ENCODE measurements around the gene SNTB2.
"Not testable (repeated sequence)": the region's sequence is repeated elsewhere in the genome, so short reads cannot be mapped to it uniquely, and the experiment has no call there.

Gene SNTB2

DNA sequence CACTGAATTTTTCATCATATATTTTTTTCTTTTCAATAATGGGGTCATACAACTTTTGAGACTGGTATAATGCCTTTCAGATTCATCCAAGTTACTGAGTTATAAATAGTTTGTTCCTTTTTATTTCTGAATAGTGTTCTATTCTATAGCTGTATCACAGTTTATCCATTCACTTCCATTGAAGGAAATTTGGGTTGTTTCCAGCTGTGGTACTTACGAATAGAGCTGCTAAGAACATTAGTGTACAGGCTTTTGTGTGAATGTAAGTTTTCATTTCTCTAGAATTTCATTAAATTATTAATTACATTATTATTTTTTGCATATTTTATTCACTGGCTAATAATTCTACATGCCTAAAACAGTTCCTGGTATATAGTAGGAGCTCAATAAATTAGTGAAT lies 52.9 kb downstream of the SNTB2 start:
- no peak for DNase-seq

DNA sequence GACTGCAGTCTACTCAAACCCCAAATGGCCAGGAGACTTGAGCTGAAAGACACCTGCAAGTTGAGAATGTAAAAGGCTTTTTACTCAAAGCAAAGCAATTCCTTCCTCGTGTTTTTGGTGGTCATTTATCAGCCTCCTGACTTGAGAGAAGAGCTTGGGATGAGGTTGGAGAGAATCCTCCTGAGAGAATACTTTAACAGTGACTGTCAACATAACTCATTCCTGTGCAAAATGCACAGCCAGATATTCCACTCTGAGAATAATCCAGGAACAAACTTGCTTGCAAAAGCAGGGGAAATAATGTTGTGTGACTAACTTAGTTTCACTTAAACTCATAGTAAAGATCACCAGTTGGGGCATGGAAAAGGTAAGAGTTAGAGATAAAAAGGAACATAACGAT lies 53.4 kb downstream of the SNTB2 start:
- DNase-seq = no peak

GRCh38 chr16:69241926-69242325 lies 55.0 kb downstream of the SNTB2 start:
- DNase-seq = no peak

DNA sequence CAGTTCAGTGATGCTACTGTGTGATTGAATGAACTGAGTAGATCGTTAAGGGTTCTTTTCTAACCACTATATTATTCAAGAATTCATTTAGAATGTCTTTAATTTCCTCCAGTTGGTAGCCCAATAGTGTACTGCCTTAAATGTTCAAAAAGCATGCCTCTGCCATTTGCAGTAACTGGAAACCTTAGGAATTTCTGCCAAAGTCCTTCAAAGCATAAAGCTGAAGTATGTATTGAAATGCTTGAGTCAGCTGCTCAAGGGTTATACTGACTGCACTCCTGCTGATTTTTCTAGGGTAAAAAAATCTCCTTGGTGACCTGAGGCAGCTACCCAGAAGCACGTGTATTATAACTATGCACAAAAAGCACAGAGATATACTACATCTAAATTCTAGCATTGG lies 56.5 kb downstream of the SNTB2 start:
- DNase-seq = no peak

DNA sequence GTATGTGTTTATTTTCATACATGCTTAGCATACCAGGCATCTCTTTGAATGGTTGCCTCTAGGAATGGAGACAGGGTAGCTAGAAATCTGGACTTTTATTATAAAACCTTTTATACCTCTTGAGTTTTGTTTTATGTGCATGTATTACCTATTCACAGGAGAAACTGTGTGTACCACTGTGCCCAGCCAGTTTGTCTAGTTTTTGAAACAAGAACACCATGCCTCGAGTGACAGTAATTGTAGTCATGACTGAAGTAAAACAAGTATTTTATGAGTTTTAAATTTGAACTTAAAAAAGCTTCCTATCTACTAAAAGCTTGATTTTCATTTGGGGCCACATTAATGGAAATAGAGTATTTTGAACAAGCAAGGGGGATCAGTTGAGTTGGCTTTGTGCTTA lies 57.4 kb downstream of the SNTB2 start:
- no peak for DNase-seq

- DNase-seq = no peak
These were observed 63.1 kb downstream of the SNTB2 start for GRCh38 chr16:69250081-69250480.

- DNase-seq = no peak
These were observed 66.9 kb downstream of the SNTB2 start for GRCh38 chr16:69253870-69254341.

DNA sequence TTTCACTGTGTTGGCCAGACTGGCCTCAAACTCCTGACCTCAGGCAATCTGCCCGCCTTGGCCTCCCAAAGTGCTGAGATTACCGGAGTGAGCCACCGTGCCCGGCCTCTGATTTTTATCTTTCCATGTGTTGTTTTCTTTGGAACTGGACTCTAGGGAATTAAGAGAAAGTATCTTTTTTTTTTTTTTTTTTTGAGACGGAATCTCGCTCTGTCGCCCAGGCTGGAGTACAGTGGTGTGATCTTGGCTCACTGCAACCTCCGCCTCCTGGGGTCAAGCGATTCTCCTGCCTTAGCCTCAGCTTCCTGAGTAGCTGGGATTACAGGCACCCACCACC lies 72.4 kb downstream of the SNTB2 start:
- DNase-seq = not testable (repeated sequence)

GRCh38 chr16:69260019-69260418 lies 73.1 kb downstream of the SNTB2 start:
- no peak for DNase-seq

GRCh38 chr16:69260506-69260905 lies 73.5 kb downstream of the SNTB2 start:
- no peak for DNase-seq

DNA sequence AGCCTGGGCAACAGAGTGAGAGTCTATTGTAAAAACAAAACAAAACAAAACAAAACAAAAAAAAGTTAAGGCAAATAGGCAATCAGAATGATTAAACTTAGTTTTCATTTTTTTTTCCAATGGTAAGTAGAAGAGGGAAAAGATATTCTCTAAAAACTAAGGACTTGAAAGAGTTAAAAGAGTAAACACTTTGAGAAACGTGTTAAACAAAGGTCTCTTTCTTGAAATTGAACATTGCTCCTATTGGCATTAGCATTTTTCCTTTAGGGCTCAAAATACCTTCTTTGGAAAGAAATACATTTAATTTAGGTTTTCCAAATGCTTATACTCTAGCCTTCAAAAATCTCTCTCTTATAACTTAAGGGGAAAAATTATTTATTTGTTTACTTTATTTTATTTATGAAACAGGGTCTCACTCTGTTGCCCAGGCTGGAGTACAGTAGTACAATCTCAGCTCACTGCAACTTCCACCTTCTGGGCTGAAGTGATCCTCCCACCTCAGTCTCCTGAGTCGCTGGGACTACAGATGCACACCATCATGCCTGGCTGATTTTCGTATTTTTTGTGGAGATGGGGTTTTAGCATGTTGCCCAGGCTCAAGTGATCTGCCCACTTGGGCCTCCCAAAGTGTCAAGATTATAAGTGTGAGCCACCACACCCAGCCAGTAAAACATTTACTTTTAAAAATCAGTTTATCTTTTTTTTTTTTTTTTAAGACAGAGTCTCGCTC lies 79.5 kb downstream of the SNTB2 start:
- no peak for DNase-seq

DNA sequence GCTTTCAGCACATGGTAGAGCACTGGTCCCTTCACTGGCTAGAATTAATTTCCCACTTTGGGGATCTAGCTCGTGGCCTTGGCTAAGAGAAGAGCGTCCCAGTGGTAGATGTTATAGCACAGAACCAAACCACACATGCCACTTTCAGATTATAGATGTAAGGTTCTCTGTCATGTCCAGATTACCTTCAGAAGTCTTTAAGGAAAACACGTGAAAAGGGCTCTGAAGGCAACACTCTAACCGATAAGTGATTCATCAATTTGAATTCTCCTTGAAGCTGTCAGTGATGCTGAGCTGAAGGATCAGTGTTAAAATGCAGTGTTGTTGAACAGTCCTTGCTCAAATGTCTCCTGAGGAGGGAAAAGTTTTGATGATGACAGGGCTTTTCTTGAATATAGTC lies 80.7 kb downstream of the SNTB2 start:
- no peak for DNase-seq

DNA sequence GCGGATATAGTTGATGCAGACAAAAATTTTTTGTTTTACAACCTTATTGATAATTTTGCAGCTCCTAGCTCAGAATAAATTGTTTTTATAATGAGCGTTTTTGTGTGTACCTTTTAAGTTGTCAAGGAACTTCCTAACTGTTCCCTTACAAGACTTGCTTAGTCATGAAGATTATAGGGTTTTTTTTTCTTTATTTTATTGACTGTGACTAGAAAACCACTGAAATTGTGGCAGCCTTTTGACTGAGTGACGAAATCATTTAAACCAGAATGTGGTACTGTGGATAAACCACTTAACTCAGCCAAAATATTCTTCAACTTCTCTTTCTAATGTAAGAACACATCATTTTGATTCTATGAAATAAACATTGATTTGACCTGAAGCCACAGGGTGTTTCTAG lies 83.4 kb downstream of the SNTB2 start:
- DNase-seq = no peak

- DNase-seq = no peak
These were observed 83.9 kb downstream of the SNTB2 start for GRCh38 chr16:69270831-69271230.

- DNase-seq = no peak
These were observed 86.0 kb downstream of the SNTB2 start for GRCh38 chr16:69273009-69273408.

DNA sequence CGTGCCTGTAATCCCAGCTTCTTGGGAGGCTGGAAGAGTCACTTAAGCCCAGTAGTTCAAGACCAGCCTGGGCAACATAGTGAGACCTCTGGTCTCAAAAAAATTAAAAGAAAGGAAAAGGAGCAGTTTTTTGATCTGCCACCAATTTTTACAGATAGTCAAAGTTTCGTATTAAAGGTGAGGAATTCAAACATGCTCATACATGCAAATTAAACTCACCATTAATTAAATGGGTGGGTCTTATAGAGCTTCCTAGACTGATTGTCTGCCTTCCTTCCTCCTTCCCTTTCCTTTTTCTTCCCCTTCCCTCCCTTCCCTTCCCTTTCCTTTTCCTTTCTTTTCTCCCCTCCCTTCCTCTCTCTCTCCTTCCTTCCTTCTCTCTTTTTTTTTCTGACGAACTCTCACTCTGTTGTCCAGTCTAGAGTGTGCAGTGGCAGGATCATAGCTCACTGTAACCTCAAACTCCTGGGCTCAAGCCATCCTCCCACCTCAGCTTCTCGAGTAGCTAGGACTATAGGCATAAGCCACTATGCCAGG lies 87.8 kb downstream of the SNTB2 start:
- no peak for DNase-seq

DNA sequence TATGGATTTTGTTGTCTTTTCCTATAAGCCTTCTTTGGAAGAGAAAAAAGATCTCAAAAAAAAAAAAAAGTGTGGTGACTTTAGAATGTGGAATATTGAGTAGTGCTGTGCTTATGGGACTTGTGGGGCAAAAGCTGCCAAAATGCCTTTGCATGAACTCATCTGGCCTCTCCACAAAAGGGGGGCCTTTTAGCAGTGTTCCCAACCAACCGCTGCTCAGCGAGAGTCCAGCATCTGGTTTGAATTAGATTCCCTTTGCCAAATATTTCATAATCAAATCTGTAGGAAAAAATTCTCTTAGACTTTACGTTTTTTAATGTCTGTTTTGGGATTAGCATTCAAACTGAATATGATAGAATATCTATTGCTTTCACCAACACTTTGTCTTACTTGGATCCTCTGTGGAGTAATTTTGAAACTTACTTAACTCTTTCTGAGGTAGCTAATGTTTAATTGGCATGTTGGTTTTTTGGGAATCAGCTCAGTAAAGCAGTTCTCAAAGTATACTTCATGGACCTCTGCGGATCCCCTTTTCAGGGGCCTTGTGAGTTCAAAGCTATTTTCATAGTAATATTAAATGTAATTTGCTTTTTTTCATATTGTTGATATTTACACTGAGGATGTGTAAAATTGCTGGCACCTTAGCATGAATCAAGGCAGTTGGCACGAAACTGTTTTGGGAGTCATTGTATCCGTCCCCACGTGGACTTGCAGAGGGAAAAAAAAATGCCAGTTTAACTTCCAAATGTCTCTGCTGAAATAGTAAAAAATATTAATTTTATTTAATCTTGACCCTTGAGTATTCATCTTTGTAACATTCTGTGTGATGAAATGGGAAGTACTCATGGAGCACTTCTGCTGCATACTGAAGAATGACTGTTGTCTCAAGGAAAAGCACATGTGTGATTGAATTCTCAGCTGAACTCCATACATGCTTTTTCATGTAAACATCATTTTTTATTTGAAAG lies 89.5 kb downstream of the SNTB2 start:
- no peak for DNase-seq

GRCh38 chr16:69277413-69277812 lies 90.4 kb downstream of the SNTB2 start:
- no peak for DNase-seq

- no peak for DNase-seq
These were observed 96.9 kb downstream of the SNTB2 start for GRCh38 chr16:69283851-69284250.

DNA sequence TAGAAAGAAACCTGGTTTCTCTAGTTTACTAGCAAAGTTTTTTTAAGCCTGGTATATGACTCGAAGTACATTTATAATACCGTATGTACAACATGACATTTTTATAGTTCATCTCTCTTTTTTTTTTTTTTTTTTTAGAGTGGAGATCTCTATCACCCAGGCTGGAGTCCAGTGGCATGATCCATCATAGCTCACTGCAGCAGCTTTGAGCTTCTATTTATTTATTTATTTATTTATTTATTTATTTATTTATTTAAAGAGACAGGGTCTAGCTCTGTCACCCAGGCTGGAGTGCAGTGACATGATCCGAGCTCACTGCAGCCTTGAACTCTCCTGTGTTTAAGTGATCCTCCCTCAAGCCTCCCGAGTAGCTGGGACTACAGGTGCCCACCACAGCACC lies 98.3 kb downstream of the SNTB2 start:
- no peak for DNase-seq

DNA sequence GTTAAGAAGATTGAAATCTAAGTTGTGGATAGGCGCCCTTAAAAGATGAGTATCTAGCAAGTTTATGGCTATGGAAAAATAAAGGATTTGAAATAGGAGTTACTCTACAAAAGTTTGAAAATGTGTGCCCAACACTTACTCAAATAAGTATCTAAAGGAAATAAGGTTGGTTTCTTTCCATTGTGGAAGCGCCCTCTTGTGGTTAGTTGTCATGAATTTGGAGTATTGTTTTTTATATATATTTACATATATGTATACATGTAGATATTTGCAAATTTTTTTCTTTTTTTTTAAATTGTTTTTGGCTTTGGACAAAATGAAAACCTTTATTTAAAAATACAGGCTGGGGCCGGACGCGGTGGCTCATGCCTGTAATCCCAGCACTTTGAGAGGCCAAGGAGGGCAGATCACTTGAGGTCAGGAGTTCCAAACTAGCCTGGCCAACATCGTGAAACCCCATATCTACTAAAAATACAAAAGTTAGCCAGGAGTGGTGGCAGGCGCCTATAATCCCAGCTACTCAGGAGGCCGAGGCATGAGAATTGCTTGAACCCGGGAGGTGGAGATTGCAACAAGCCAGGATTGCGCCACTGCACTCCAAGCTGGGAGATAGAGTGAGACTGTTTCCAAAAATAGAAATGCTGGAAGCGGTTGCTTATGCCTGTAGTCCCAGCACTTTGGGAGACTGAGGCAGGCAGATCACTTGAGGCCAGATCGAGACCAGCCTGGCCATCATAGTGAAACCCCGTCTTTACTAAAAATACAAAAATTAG lies 100.2 kb downstream of the SNTB2 start:
- DNase-seq = no peak

- DNase-seq = not testable (repeated sequence)
These were observed 104.7 kb downstream of the SNTB2 start for GRCh38 chr16:69291657-69292056.

DNA sequence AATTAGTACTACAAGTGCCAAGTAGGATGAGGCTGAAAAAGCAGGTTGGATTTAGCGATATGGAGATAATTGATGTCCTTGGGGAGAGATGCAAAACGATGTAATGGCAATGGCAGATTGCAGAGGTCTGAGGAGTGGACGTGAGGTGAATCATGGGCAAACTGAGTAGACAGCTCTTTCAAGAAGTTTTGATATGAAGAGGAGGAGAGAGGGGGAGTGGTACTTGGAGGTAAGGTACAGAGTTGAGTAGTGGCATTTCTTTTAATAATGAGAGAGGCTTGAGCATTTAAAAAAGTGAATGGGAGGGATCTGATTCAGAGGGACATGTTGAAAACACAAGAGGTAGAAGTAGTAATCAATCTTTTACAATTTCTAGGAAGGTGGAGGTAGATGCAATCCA lies 106.4 kb downstream of the SNTB2 start:
- no peak for DNase-seq

All from NCI-H510A (cell line).